NCI-H187 (cell line): ENCODE results near the gene RAD51B.
A peak's percentile ranks its signal among the peaks of the same experiment; 100 is the strongest.
"Not testable (repeated sequence)": the region's sequence is repeated elsewhere in the genome, so short reads cannot be mapped to it uniquely, and the experiment has no call there.

ENCODE experiments used
- DNase-seq, 2 experiments: peaks; one replicate each; lab custom pipeline; 2025; lab: John Stamatoyannopoulos, UW

The RAD51B gene

GRCh38 chr14:68274725-68275124, 455.1 kb downstream of the RAD51B start:
- DNase-seq = no peak

GRCh38 chr14:68278576-68279436, 459.2 kb downstream of the RAD51B start:
- no peak for DNase-seq

GRCh38 chr14:68279437-68279720, 459.8 kb downstream of the RAD51B start:
- no peak for DNase-seq

- DNase-seq = no peak
Observed at GRCh38 chr14:68279777-68280233, 460.2 kb downstream of the RAD51B start.

GRCh38 chr14:68281497-68281896, 461.9 kb downstream of the RAD51B start:
- DNase-seq = no peak

GRCh38 chr14:68282479-68283377, 463.1 kb downstream of the RAD51B start:
- DNase-seq = no peak

- DNase-seq = no peak
Observed at GRCh38 chr14:68283378-68284123, 464.0 kb downstream of the RAD51B start.

- DNase-seq = no peak
Observed at GRCh38 chr14:68284333-68284732, 464.8 kb downstream of the RAD51B start.

GRCh38 chr14:68284834-68285233, 465.3 kb downstream of the RAD51B start:
- DNase-seq = no peak

- no peak for DNase-seq
Observed at GRCh38 chr14:68285421-68286179, 466.0 kb downstream of the RAD51B start.

- DNase-seq = no peak
Observed at GRCh38 chr14:68286667-68287066, 467.1 kb downstream of the RAD51B start.

GRCh38 chr14:68289452-68289851, 469.9 kb downstream of the RAD51B start:
- DNase-seq = not testable (repeated sequence)

- DNase-seq = peak in 1 of 2 experiments; percentile 52
Observed at GRCh38 chr14:68291820-68292219, 472.2 kb downstream of the RAD51B start.

GRCh38 chr14:68292441-68293215, 473.0 kb downstream of the RAD51B start:
- DNase-seq = no peak

- DNase-seq = no peak
Observed at GRCh38 chr14:68293404-68293803, 473.8 kb downstream of the RAD51B start.

- DNase-seq = no peak
Observed at GRCh38 chr14:68295316-68295816, 475.8 kb downstream of the RAD51B start.

GRCh38 chr14:68297039-68297438, 477.5 kb downstream of the RAD51B start:
- DNase-seq = no peak

- no peak for DNase-seq
Observed at GRCh38 chr14:68297876-68298468, 478.4 kb downstream of the RAD51B start.

GRCh38 chr14:68300608-68301007, 481.0 kb downstream of the RAD51B start:
- DNase-seq = no peak

- DNase-seq = no peak
Observed at GRCh38 chr14:68301219-68301618, 481.6 kb downstream of the RAD51B start.
